ENCODE data around the gene ZNF74. TPM values are rescaled to one million over a fixed set of nuclear protein-coding genes. Genes with fewer than 3 reads are reported as not detected.
"Not testable (repeated sequence)": the region's sequence is repeated elsewhere in the genome, so short reads cannot be mapped to it uniquely, and the experiment has no call there.

The ZNF74 gene
- polyA plus RNA-seq, 1 donor from 2014 or later = 75.6 TPM

DNA sequence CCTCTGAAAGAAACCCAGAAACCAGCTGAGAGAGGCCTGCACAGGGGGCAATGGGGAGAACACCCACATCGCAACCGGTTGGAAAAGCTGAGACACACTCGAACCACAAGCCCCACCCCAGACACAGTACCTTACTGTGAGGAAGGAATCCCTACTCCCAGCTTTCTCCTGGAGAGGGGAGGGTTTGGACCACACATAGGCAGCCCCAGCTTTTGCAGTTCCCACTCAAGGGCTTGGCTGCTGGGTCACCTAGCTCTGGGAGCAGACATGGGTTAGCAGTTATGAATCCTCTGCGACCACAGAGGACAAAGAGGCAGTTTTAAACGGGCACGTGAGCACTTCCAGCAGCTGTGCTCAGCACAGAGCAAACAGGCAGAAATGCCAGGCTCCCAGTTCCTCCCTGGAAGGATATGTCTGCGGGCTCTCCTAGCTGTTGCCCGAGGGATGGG lies 21.5 kb upstream of the ZNF74 start:
- not testable (repeated sequence) for H3K27ac ChIP-seq (ENCODE audit: low read length); H3K9me2 ChIP-seq (ENCODE audit: insufficient read depth, low read length); H3K9ac ChIP-seq (ENCODE audit: low read length); H3K79me2 ChIP-seq (replicated peaks; ENCODE audit: insufficient read depth, low read length); H3K4me3 ChIP-seq (ENCODE audit: low read length); H4K20me1 ChIP-seq (ENCODE audit: insufficient read depth); H3F3A ChIP-seq (ENCODE audit: insufficient read depth, low read length, poor library complexity, severe bottlenecking); H3K4me2 ChIP-seq (ENCODE audit: low read length); H3K36me3 ChIP-seq (ENCODE audit: insufficient read depth, low read length); H3K9me3 ChIP-seq (ENCODE audit: low read length); H3K27me3 ChIP-seq (ENCODE audit: insufficient read depth, low read depth, low read length); H2AFZ ChIP-seq (ENCODE audit: low read depth, low read length)

DNA sequence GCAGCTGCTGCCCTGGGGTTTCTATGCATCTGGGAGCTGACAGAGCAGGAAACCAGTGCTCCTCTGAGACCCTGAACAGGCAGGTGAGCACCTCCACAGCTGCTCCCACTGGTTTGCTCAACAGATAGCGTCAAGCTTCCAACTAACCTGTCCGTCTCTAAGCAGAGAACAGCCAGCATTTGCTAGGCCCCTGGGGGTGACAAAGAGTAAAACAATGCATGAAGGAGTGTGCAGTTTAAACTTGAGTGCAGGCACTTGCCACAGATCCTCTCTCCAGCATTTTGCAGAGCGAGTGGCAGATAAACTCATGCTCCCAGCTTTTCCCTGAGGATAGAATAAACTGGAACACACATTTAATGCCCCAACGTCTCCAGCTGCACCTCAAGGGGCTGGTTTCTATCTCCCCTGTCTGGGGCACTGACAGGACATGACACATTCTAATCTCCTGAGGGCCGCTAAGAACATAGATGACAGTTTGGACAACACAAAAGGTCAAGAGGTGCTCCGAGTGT lies 20.7 kb upstream of the ZNF74 start:
- H3K4me3 ChIP-seq (ENCODE audit: low read length); H3K27ac ChIP-seq (ENCODE audit: low read length); H2AFZ ChIP-seq (ENCODE audit: low read depth, low read length); H3K9me3 ChIP-seq (ENCODE audit: low read length); H4K20me1 ChIP-seq (ENCODE audit: insufficient read depth); H3K79me2 ChIP-seq (replicated peaks; ENCODE audit: insufficient read depth, low read length); H3K4me2 ChIP-seq (ENCODE audit: low read length); H3K36me3 ChIP-seq (ENCODE audit: insufficient read depth, low read length); H3F3A ChIP-seq (ENCODE audit: insufficient read depth, low read length, poor library complexity, severe bottlenecking); H3K27me3 ChIP-seq (ENCODE audit: insufficient read depth, low read depth, low read length); H3K9ac ChIP-seq (ENCODE audit: low read length); H3K9me2 ChIP-seq (ENCODE audit: insufficient read depth, low read length): not testable (repeated sequence)

DNA sequence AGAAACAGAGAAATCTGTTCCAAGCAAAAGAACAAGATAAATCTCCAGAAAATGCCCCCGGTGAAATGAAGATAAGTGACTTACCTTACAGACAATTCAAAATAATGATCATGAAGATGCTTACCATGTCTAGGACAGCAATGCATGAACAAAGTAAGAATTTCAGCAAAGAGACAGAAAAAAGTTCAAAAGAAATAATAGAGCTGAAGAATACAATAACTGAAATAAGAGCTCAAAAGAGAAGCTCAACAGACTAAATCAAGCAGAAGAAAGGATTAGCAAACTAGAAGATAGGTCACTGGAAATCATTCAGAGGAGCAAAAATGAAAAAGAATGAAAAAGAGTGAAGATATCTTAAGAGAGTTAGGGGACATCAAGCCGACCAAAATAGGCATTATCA lies 19.8 kb upstream of the ZNF74 start:
- not testable (repeated sequence) for H3K27me3 ChIP-seq (ENCODE audit: insufficient read depth, low read depth, low read length); H3K4me3 ChIP-seq (ENCODE audit: low read length); H3F3A ChIP-seq (ENCODE audit: insufficient read depth, low read length, poor library complexity, severe bottlenecking); H3K9me2 ChIP-seq (ENCODE audit: insufficient read depth, low read length); H3K4me2 ChIP-seq (ENCODE audit: low read length); H3K27ac ChIP-seq (ENCODE audit: low read length); H3K9me3 ChIP-seq (ENCODE audit: low read length); H3K79me2 ChIP-seq (replicated peaks; ENCODE audit: insufficient read depth, low read length); H4K20me1 ChIP-seq (ENCODE audit: insufficient read depth); H2AFZ ChIP-seq (ENCODE audit: low read depth, low read length); H3K9ac ChIP-seq (ENCODE audit: low read length); H3K36me3 ChIP-seq (ENCODE audit: insufficient read depth, low read length)

DNA sequence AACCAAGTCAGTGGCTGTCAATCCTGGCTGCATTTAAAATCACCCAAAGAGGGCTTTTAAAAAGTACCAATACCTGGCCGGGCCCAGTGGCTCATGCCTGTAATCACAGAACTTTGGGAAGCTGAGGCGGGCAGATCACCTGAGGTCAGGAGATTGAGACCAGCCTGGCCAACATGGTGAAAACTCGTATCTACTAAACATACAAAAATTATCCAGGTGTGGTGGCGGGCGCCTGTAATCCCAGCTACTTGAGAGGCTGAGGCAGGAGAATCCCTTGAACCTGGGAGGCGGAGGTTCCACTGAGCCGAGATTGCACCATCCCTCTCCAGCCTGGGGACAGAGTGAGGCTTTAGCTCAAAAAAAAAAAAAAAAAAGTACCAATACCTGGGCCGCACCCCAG lies 17.7 kb upstream of the ZNF74 start:
- H3K9me2 ChIP-seq (ENCODE audit: insufficient read depth, low read length); H3K79me2 ChIP-seq (replicated peaks; ENCODE audit: insufficient read depth, low read length); H3K27ac ChIP-seq (ENCODE audit: low read length); H3K9me3 ChIP-seq (ENCODE audit: low read length); H3K4me3 ChIP-seq (ENCODE audit: low read length); H2AFZ ChIP-seq (ENCODE audit: low read depth, low read length); H3K9ac ChIP-seq (ENCODE audit: low read length); H3F3A ChIP-seq (ENCODE audit: insufficient read depth, low read length, poor library complexity, severe bottlenecking); H3K36me3 ChIP-seq (ENCODE audit: insufficient read depth, low read length); H3K4me2 ChIP-seq (ENCODE audit: low read length); H3K27me3 ChIP-seq (ENCODE audit: insufficient read depth, low read depth, low read length); H4K20me1 ChIP-seq (ENCODE audit: insufficient read depth): not testable (repeated sequence)

DNA sequence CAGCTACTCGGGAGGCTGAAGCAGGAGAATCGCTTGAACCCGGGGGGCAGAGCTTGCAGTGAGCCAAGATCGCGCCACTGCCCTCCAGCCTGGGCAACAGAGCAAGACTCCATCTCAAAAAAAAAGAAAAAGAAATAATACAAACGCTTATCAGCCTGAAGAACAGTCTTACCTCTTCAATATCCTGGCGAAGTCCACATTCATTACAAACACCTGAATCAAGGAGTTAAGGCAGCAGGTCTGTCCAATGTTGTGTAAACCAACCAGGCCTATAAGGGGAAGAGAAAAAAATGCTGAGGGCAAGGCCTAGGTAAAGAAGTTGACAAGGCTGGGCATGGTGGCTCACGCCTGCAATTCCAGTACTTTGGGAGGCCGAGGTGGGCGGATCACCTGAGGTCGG lies 17.0 kb upstream of the ZNF74 start:
- not testable (repeated sequence) for H3F3A ChIP-seq (ENCODE audit: insufficient read depth, low read length, poor library complexity, severe bottlenecking); H3K27ac ChIP-seq (ENCODE audit: low read length); H3K4me3 ChIP-seq (ENCODE audit: low read length); H4K20me1 ChIP-seq (ENCODE audit: insufficient read depth); H3K4me2 ChIP-seq (ENCODE audit: low read length); H3K9me2 ChIP-seq (ENCODE audit: insufficient read depth, low read length); H2AFZ ChIP-seq (ENCODE audit: low read depth, low read length); H3K27me3 ChIP-seq (ENCODE audit: insufficient read depth, low read depth, low read length); H3K9ac ChIP-seq (ENCODE audit: low read length); H3K9me3 ChIP-seq (ENCODE audit: low read length); H3K79me2 ChIP-seq (replicated peaks; ENCODE audit: insufficient read depth, low read length); H3K36me3 ChIP-seq (ENCODE audit: insufficient read depth, low read length)

DNA sequence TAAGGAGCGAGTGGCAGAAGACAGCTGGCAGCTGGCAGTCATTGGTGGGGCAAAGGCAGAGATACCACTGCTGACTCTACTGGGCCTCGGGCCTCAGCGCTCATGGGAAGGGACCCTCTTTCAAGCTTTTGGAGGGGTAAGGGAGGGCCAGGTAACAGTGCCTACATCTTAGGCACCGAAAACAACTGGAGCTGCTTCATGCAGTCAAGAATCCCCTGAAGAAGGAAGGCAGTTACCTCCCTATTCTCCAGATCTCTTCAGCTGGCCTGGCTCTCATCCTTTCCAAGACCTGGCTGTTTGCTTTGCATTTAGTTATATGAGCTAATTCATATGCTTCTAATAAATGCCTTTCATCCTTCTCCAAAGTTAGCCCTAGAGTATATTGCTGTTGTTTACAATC lies 15.8 kb upstream of the ZNF74 start:
- no peaks in the 10 kb centered on the region for H3K27me3 ChIP-seq (ENCODE audit: insufficient read depth, low read depth, low read length)
- H3K9ac ChIP-seq (ENCODE audit: low read length) = no peak overlapping the region
- H3K4me2 ChIP-seq (ENCODE audit: low read length) = no peak overlapping the region
- H2AFZ ChIP-seq (ENCODE audit: low read depth, low read length) = no peak overlapping the region
- H3K36me3 ChIP-seq (ENCODE audit: insufficient read depth, low read length) = no peaks in the 10 kb centered on the region
- H4K20me1 ChIP-seq (ENCODE audit: insufficient read depth) = no peaks in the 10 kb centered on the region
- no peak overlapping the region for H3K27ac ChIP-seq (ENCODE audit: low read length)
- H3K9me3 ChIP-seq (ENCODE audit: low read length) = no peaks in the 10 kb centered on the region
- no peaks in the 10 kb centered on the region for H3F3A ChIP-seq (ENCODE audit: insufficient read depth, low read length, poor library complexity, severe bottlenecking)
- H3K79me2 ChIP-seq (replicated peaks; ENCODE audit: insufficient read depth, low read length) = no peaks in the 10 kb centered on the region
- no peak overlapping the region for H3K4me3 ChIP-seq (ENCODE audit: low read length)
- no peaks in the 10 kb centered on the region for H3K9me2 ChIP-seq (ENCODE audit: insufficient read depth, low read length)
- TF ChIP-seq, protein P1, sequence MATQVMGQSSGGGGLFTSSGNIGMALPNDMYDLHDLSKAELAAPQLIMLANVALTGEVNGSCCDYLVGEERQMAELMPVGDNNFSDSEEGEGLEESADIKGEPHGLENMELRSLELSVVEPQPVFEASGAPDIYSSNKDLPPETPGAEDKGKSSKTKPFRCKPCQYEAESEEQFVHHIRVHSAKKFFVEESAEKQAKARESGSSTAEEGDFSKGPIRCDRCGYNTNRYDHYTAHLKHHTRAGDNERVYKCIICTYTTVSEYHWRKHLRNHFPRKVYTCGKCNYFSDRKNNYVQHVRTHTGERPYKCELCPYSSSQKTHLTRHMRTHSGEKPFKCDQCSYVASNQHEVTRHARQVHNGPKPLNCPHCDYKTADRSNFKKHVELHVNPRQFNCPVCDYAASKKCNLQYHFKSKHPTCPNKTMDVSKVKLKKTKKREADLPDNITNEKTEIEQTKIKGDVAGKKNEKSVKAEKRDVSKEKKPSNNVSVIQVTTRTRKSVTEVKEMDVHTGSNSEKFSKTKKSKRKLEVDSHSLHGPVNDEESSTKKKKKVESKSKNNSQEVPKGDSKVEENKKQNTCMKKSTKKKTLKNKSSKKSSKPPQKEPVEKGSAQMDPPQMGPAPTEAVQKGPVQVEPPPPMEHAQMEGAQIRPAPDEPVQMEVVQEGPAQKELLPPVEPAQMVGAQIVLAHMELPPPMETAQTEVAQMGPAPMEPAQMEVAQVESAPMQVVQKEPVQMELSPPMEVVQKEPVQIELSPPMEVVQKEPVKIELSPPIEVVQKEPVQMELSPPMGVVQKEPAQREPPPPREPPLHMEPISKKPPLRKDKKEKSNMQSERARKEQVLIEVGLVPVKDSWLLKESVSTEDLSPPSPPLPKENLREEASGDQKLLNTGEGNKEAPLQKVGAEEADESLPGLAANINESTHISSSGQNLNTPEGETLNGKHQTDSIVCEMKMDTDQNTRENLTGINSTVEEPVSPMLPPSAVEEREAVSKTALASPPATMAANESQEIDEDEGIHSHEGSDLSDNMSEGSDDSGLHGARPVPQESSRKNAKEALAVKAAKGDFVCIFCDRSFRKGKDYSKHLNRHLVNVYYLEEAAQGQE (IDR thresholded peaks at IDR 0.05; ENCODE audit: borderline replicate concordance) = no peak
- no peak for TF ChIP-seq EP300 (conservative IDR thresholded peaks at IDR 0.05; ENCODE audit: poor library complexity, severe bottlenecking)
- TF ChIP-seq POLR2AphosphoS5 (IDR thresholded peaks at IDR 0.05) = no peak
- TF ChIP-seq EZH2 (IDR thresholded peaks at IDR 0.05; ENCODE audit: borderline replicate concordance, insufficient read depth, low read length, poor library complexity, severe bottlenecking) = no peak
- no peak for TF ChIP-seq RAD21 (conservative IDR thresholded peaks at IDR 0.05)
- TF ChIP-seq, protein P2, sequence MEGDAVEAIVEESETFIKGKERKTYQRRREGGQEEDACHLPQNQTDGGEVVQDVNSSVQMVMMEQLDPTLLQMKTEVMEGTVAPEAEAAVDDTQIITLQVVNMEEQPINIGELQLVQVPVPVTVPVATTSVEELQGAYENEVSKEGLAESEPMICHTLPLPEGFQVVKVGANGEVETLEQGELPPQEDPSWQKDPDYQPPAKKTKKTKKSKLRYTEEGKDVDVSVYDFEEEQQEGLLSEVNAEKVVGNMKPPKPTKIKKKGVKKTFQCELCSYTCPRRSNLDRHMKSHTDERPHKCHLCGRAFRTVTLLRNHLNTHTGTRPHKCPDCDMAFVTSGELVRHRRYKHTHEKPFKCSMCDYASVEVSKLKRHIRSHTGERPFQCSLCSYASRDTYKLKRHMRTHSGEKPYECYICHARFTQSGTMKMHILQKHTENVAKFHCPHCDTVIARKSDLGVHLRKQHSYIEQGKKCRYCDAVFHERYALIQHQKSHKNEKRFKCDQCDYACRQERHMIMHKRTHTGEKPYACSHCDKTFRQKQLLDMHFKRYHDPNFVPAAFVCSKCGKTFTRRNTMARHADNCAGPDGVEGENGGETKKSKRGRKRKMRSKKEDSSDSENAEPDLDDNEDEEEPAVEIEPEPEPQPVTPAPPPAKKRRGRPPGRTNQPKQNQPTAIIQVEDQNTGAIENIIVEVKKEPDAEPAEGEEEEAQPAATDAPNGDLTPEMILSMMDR (IDR thresholded peaks at IDR 0.05; ENCODE audit: poor library complexity, severe bottlenecking) = no peak

Measured in neural cell (in vitro differentiated cells).